WERI-Rb-1 (cell line): Measurements from ENCODE around the gene UMODL1.

Experiments used
- DNase-seq: peaks from one replicate; pipeline ENCODE4 v3.0.0-alpha.2; 2020
- H3K27ac ChIP-seq: fragments of 250-450 bp; sonication (Bioruptor Pico); 2 replicates; pipeline ENCODE4 v1.5.1; 2020; ENCODE audit warnings: mild to moderate bottlenecking, moderate library complexity
- H3K27me3 ChIP-seq: fragments of 250-450 bp; sonication (Bioruptor Pico); 2 replicates; pipeline ENCODE4 v1.5.1; 2021; ENCODE audit warnings: mild to moderate bottlenecking, low read depth, moderate library complexity; ENCODE audit not compliant: insufficient read depth, severe bottlenecking
- H3K36me3 ChIP-seq: fragments of 250-450 bp; sonication (Bioruptor Pico); 2 replicates; pipeline ENCODE4 v1.5.1; 2020; ENCODE audit warnings: mild to moderate bottlenecking, moderate library complexity
- H3K4me3 ChIP-seq: 2 replicates; pipeline ENCODE4 v1.5.1; 2011; ENCODE audit warnings: low read depth, mild to moderate bottlenecking, control low read depth, low read length
- H3K9me3 ChIP-seq: fragments of 250-450 bp; sonication (Bioruptor Pico); 2 replicates; pipeline ENCODE4 v1.5.1; 2021; ENCODE audit warnings: mild to moderate bottlenecking, moderate library complexity; ENCODE audit not compliant: severe bottlenecking
- CTCF ChIP-seq: IDR thresholded peaks from 2 replicates; pipeline ENCODE4 v1.5.1; 2011; ENCODE audit warnings: low read depth, mild to moderate bottlenecking, control low read depth, inconsistent platforms, low read length

The UMODL1 gene

GRCh38 chr21:42026082-42026435 is 45.1 kb upstream of the UMODL1 start:
- no peaks in the 10 kb centered on the region for H3K36me3 ChIP-seq
- peak overlapping the region; percentile 23 for H3K27ac ChIP-seq
- no peaks in the 10 kb centered on the region for H3K27me3 ChIP-seq
- DNase-seq, result no peak
- no peak overlapping the region for H3K4me3 ChIP-seq
- TF ChIP-seq CTCF, result no peak
- no peaks in the 10 kb centered on the region for H3K9me3 ChIP-seq

- TF ChIP-seq CTCF, result no peak
- Histone ChIP-seq H3K27me3 (no peaks in the 10 kb centered on the region), H3K4me3 (peak overlapping the region; percentile 29), H3K27ac (peak overlapping the region; percentile 87), H3K36me3 (no peaks in the 10 kb centered on the region), H3K9me3 (no peaks in the 10 kb centered on the region)
- no peak for DNase-seq
Observed at GRCh38 chr21:42027085-42027821, 43.9 kb upstream of the UMODL1 start.

- no peak for TF ChIP-seq CTCF
- Histone ChIP-seq H3K9me3 (no peaks in the 10 kb centered on the region), H3K36me3 (no peaks in the 10 kb centered on the region), H3K27ac (peak overlapping the region; percentile 87), H3K27me3 (no peaks in the 10 kb centered on the region), H3K4me3 (peak overlapping the region; percentile 29)
- peak; percentile 89 for DNase-seq
Observed at GRCh38 chr21:42027822-42028765, 43.0 kb upstream of the UMODL1 start.

GRCh38 chr21:42028766-42029425 is 42.2 kb upstream of the UMODL1 start:
- DNase-seq, result peak; percentile 69
- no peaks in the 10 kb centered on the region for H3K27me3 ChIP-seq
- H3K27ac ChIP-seq, result peak overlapping the region; percentile 87
- peak overlapping the region; percentile 22; the same call in 1 of the 2 replicates for H3K4me3 ChIP-seq
- H3K36me3 ChIP-seq, result no peaks in the 10 kb centered on the region
- TF ChIP-seq CTCF, result no peak
- no peaks in the 10 kb centered on the region for H3K9me3 ChIP-seq

- Histone ChIP-seq H3K9me3 (no peaks in the 10 kb centered on the region), H3K27me3 (no peaks in the 10 kb centered on the region), H3K27ac (no peak overlapping the region), H3K36me3 (no peaks in the 10 kb centered on the region), H3K4me3 (no peak overlapping the region)
- TF ChIP-seq CTCF, result no peak
- DNase-seq, result no peak
Observed at GRCh38 chr21:42030311-42030710, 40.8 kb upstream of the UMODL1 start.
